GM13976 (cell line): ENCODE results near the gene FGF14.

Experiments used
- DNase-seq: peaks from one replicate; pipeline ENCODE4 v3.0.0; 2012; ENCODE audit warnings: low spot score
- CTCF ChIP-seq: IDR thresholded peaks from 2 replicates; pipeline ENCODE4 v1.5.1; 2012; ENCODE audit warnings: borderline replicate concordance, mild to moderate bottlenecking; ENCODE audit not compliant: insufficient read depth; ENCODE audit errors: extremely low read depth, missing control alignments, control extremely low read depth
- in situ Hi-C: fragments of 300-500 bp; cut with MboI; formaldehyde crosslinking; loops from one replicate; pipeline ENCODE4 v1.12.0; 2022; ENCODE audit warnings: low sequenced_read_pairs, mixed read lengths, inconsistent platforms; ENCODE audit not compliant: unreplicated experiment

Gene FGF14

DNA sequence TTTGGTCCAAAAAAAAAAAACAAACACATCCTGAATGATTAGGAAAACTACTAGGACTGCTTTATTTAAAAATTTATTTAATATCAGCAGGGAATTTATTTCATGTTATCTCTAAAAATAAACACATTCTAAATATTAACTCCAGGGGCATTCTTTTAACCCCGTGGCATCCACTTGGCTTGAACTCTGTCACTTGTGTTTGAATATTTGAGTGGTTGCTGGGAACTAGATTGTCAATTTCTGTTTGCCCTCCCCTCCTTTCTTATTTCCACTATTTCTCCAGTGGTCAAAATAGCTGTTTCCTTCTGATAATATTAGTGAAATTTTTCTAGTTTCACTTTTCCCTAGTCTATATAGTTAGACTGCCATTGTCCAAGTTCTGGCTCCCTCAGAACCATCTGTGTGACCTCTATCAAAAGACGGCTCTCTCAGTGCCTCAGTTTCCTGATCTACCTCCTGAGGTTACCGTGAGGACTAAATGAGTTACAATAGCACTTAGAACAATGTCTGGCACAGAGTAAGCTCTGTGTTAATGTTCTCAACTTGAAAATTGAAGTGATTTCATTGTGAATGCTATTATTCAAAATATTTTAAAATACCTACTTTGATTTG, 107.3 kb downstream of the FGF14 start:
- DNase-seq = no peak
- in situ Hi-C loops = no loop called here
- TF ChIP-seq CTCF = no peak

DNA sequence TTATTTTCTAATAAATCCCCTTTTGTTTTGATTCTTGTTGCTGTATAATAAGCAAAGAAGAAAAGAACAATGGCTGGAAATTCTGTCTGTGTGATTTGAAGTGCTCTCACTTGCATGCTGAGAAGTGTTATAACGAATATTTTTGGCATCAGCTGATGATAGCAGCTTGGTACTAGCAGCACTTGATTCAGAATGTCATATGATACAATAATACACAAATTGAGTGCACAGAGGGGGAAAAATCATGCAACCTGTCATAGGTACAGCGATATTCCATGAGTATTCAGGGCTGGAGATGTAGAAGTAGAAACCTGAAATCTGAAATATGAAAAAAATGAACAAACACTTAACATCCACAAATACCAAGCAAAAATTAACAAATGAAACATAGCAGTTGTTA, 108.1 kb downstream of the FGF14 start:
- TF ChIP-seq CTCF = no peak
- no peak for DNase-seq
- in situ Hi-C loops = no loop called here

GRCh38 chr13:102291587-102292218, 110.1 kb downstream of the FGF14 start:
- TF ChIP-seq CTCF = no peak
- no peak for DNase-seq
- in situ Hi-C loops = no loop called here

- no peak for TF ChIP-seq CTCF
- no peak for DNase-seq
- in situ Hi-C loops = no loop called here
These were observed 112.2 kb downstream of the FGF14 start for GRCh38 chr13:102289606-102290005.

- in situ Hi-C loops = no loop called here
- DNase-seq = no peak
- TF ChIP-seq CTCF = no peak
These were observed 115.5 kb downstream of the FGF14 start for GRCh38 chr13:102286326-102286725.

GRCh38 chr13:102280366-102280765, 121.5 kb downstream of the FGF14 start:
- DNase-seq = no peak
- in situ Hi-C loops = no loop called here
- TF ChIP-seq CTCF = no peak

- DNase-seq = no peak
- TF ChIP-seq CTCF = no peak
- in situ Hi-C loops = no loop called here
These were observed 124.6 kb downstream of the FGF14 start for GRCh38 chr13:102277286-102277685.
